Measurements from ENCODE around the gene WDR86.

The WDR86 gene

DNA sequence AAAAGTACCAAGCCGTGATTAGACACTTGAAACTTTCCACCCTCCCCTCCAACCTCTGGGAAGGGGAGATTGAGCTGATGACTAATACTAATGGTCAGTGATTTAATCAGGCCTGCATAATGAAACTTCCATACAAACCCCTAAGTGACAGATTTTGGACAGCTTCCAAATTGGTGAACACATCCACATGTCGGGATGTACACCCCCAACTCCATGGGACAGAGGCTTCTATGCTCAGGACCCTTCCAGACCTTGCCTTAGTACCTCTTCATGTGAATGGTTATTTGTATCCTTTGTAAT lies 63.4 kb downstream of the WDR86 start:
- H3K79me2 ChIP-seq: peaks cover 11% of the 10 kb centered on the region
- H3K27me3 ChIP-seq (ENCODE audit: control insufficient read depth, insufficient read depth, low read length): no peaks in the 10 kb centered on the region
- no peak overlapping the region for H2AFZ ChIP-seq
- no peak overlapping the region for H3K4me2 ChIP-seq (ENCODE audit: low read length)
- no peak overlapping the region for H3K27ac ChIP-seq
- peaks cover 12% of the 10 kb centered on the region for H3K4me1 ChIP-seq
- H3K9ac ChIP-seq: no peak overlapping the region
- H3K36me3 ChIP-seq (ENCODE audit: control insufficient read depth, insufficient read depth, low read length): no peaks in the 10 kb centered on the region
- H3K9me3 ChIP-seq (ENCODE audit: control insufficient read depth, low read length): no peaks in the 10 kb centered on the region
- no peak overlapping the region for H3K4me3 ChIP-seq (ENCODE audit: low read depth, low read length)
- no peak for TF ChIP-seq CTCF (IDR thresholded peaks at IDR 0.05)

- no peak overlapping the region for H3K4me2 ChIP-seq (ENCODE audit: low read length)
- H3K27ac ChIP-seq: no peak overlapping the region
- no peaks in the 10 kb centered on the region for H3K36me3 ChIP-seq (ENCODE audit: control insufficient read depth, insufficient read depth, low read length)
- H3K4me1 ChIP-seq: peaks cover 12% of the 10 kb centered on the region
- no peak overlapping the region for H3K9ac ChIP-seq
- H3K4me3 ChIP-seq (ENCODE audit: low read depth, low read length): no peak overlapping the region
- no peak overlapping the region for H2AFZ ChIP-seq
- H3K79me2 ChIP-seq: peaks cover 11% of the 10 kb centered on the region
- TF ChIP-seq CTCF (IDR thresholded peaks at IDR 0.05): no peak
- no peaks in the 10 kb centered on the region for H3K9me3 ChIP-seq (ENCODE audit: control insufficient read depth, low read length)
- no peaks in the 10 kb centered on the region for H3K27me3 ChIP-seq (ENCODE audit: control insufficient read depth, insufficient read depth, low read length)
Measured at GRCh38 chr7:151345576-151346469, 64.0 kb downstream of the WDR86 start.

DNA sequence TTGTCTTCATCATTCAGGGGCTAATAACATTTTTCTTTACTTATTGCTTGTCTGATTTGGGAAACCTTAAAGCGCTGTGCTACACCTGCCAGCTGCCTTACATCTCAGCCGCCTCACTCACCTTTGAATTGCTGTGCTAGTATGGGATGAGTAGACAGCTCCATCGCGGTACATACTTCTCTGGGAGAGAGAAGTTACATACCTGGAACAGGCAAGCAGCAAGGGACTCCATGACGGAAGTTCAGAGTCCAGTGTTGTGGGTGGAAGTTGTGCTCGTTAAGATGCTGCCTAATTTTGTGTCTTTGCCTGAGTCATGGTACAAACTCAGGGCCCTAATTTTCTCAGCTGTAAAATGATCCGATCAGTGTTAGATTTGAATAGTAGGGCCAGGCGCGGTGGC lies 66.3 kb downstream of the WDR86 start:
- H3K27ac ChIP-seq: no peak overlapping the region
- peaks cover 4% of the 10 kb centered on the region for H3K4me1 ChIP-seq

GRCh38 chr7:151342811-151343210 lies 67.0 kb downstream of the WDR86 start:
- no peaks in the 10 kb centered on the region for H3K9me3 ChIP-seq (ENCODE audit: control insufficient read depth, low read length)
- TF ChIP-seq CTCF (IDR thresholded peaks at IDR 0.05): no peak
- no peak overlapping the region for H2AFZ ChIP-seq
- no peak overlapping the region for H3K27ac ChIP-seq
- H3K9ac ChIP-seq: no peak overlapping the region
- H3K79me2 ChIP-seq: peaks cover 9% of the 10 kb centered on the region
- peaks cover 4% of the 10 kb centered on the region for H3K4me1 ChIP-seq
- H3K4me2 ChIP-seq (ENCODE audit: low read length): peak overlapping the region; percentile 62
- H3K4me3 ChIP-seq (ENCODE audit: low read depth, low read length): peak overlapping the region; percentile 93
- no peaks in the 10 kb centered on the region for H3K36me3 ChIP-seq (ENCODE audit: control insufficient read depth, insufficient read depth, low read length)
- no peaks in the 10 kb centered on the region for H3K27me3 ChIP-seq (ENCODE audit: control insufficient read depth, insufficient read depth, low read length)

More for the DNA sequence above, 66.3 kb downstream of the WDR86 start:
- TF ChIP-seq CTCF (IDR thresholded peaks at IDR 0.05): no peak
- Histone ChIP-seq H3K4me3 (ENCODE audit: low read depth, low read length) (no peak overlapping the region), H3K36me3 (ENCODE audit: control insufficient read depth, insufficient read depth, low read length) (no peaks in the 10 kb centered on the region), H3K9me3 (ENCODE audit: control insufficient read depth, low read length) (no peaks in the 10 kb centered on the region), H3K27me3 (ENCODE audit: control insufficient read depth, insufficient read depth, low read length) (no peaks in the 10 kb centered on the region), H3K79me2 (peaks cover 9% of the 10 kb centered on the region), H3K9ac (no peak overlapping the region), H2AFZ (no peak overlapping the region), H3K4me2 (ENCODE audit: low read length) (no peak overlapping the region)

All from parathyroid adenoma (tissue), 2 donors.